Spleen (tissue), 7 donors: Measurements from ENCODE around the gene MICAL3.

Source experiments
- POLR2A ChIP-seq, 3 donors: fragments of 450-650 bp; IDR thresholded peaks; one replicate each; pipeline ENCODE4 v1.5.1; 2017; ENCODE audit warnings: antibody characterized with exemption in 3 of 3, mild to moderate bottlenecking in 1 of 3
- TF ChIP-seq, protein P1 (sequence below), 11 experiments: fragments of 200-600 bp in 7 of 11; fragments of 450-650 bp in 4 of 11; sonication (generic) in 4 of 11; IDR thresholded peaks in 8 of 11; conservative IDR thresholded peaks in 3 of 11; 1 replicate in 7 of 11; 2 replicates in 4 of 11; pipeline versions ENCODE4 v1.4.0 to v1.8.0; 2016 to 2021; ENCODE audit warnings: antibody characterized with exemption in 11 of 11, inconsistent platforms in 4 of 11, mild to moderate bottlenecking in 1 of 11
- donor health status: DM: no; HTN: no; CAD: no; lungs with moderate emphysema.
- donor health status: DM: no; HTN: no; CAD: no.
- donor health status: DM: no; HTN: no; CAD: no.

DNA sequence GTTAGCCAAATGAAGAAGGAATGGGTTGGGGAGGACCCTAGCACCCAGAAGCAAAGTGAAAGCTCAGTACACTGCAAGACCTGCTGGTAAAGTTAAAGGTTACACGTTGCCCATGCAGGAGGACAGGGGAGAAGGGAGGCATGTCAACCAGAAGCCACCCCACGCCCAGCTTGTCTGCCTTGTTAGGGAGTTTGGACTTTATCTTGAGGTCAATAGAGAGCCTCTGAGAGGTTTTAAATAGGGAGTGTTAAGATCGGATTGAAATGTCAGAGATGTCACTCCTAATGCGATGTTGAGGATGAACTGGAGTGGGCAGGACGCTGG, 34.7 kb upstream of the MICAL3 start:
- TF ChIP-seq POLR2A (IDR thresholded peaks at IDR 0.05) = no peak
- TF ChIP-seq, protein P1, sequence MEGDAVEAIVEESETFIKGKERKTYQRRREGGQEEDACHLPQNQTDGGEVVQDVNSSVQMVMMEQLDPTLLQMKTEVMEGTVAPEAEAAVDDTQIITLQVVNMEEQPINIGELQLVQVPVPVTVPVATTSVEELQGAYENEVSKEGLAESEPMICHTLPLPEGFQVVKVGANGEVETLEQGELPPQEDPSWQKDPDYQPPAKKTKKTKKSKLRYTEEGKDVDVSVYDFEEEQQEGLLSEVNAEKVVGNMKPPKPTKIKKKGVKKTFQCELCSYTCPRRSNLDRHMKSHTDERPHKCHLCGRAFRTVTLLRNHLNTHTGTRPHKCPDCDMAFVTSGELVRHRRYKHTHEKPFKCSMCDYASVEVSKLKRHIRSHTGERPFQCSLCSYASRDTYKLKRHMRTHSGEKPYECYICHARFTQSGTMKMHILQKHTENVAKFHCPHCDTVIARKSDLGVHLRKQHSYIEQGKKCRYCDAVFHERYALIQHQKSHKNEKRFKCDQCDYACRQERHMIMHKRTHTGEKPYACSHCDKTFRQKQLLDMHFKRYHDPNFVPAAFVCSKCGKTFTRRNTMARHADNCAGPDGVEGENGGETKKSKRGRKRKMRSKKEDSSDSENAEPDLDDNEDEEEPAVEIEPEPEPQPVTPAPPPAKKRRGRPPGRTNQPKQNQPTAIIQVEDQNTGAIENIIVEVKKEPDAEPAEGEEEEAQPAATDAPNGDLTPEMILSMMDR (IDR thresholded peaks at IDR 0.05 in 8 of 11, conservative IDR thresholded peaks at IDR 0.05 in 3 of 11) = no peak
